Sigmoid colon (tissue), 4 donors: ENCODE results near the gene SNRNP48.

Experiments used
- CTCF ChIP-seq, 4 experiments: fragments of 450-650 bp in 3 of 4; fragments of 200-600 bp in 1 of 4; IDR thresholded peaks; one replicate each; pipeline ENCODE4 v1.5.1; 2016 to 2019; ENCODE audit warnings: antibody characterized with exemption in 4 of 4, mild to moderate bottlenecking in 3 of 4, moderate library complexity in 2 of 4
- EP300 ChIP-seq, 4 donors: sonication (generic); formaldehyde crosslinking; IDR thresholded peaks; one replicate each; pipeline ENCODE4 v1.6.1; 2017; ENCODE audit warnings: antibody characterized with exemption in 4 of 4
- POLR2A ChIP-seq, 2 donors: fragments of 450-650 bp; IDR thresholded peaks; one replicate each; pipeline ENCODE4 v1.6.1; 2016; ENCODE audit warnings: antibody characterized with exemption in 2 of 2, mild to moderate bottlenecking in 2 of 2, moderate library complexity in 2 of 2

- TF ChIP-seq CTCF (IDR thresholded peaks at IDR 0.05) (no peak), POLR2A (IDR thresholded peaks at IDR 0.05) (no peak), EP300 (IDR thresholded peaks at IDR 0.05) (no peak)
Measured at GRCh38 chr6:7649037-7649810, 59.2 kb downstream of the SNRNP48 start.
